Psoas muscle (tissue), 8 donors: Measurements from ENCODE around the gene FEV. TPM values are rescaled to one million over a fixed set of nuclear protein-coding genes. Genes with fewer than 3 reads are reported as not detected.

ENCODE experiments used
- ATAC-seq, 4 donors: fragments of 200-7000 bp; cut with Tn5 transposase; one replicate each; pipeline ENCODE4 v1.9.1; 2020; ENCODE audit warnings: moderate library complexity in 3 of 4, mild to moderate bottlenecking in 2 of 4
- DNase-seq, 2 donors: peaks; one replicate each; pipeline ENCODE4 v3.0.0-alpha.2; 2020
- H3K27ac ChIP-seq: fragments of 200-600 bp; one replicate; pipeline ENCODE4 v1.8.0; 2022
- H3K27me3 ChIP-seq, 3 donors: fragments of 200-600 bp in 1 of 3; one replicate each; pipeline versions ENCODE4 v1.6.1 to v1.8.0; 2013 to 2022; ENCODE audit warnings: low read length in 2 of 3, mild to moderate bottlenecking in 2 of 3, moderate library complexity in 1 of 3; ENCODE audit not compliant: insufficient read depth in 3 of 3
- H3K36me3 ChIP-seq, 2 donors: fragments of 200-600 bp in 1 of 2; one replicate each; pipeline versions ENCODE4 v1.6.1 to v1.8.0; 2013 to 2022; ENCODE audit warnings: low read depth in 1 of 2, mild to moderate bottlenecking in 1 of 2, moderate library complexity in 1 of 2; ENCODE audit not compliant: insufficient read depth in 1 of 2
- H3K4me1 ChIP-seq: fragments of 200-600 bp; one replicate; pipeline ENCODE4 v1.8.0; 2022
- H3K4me3 ChIP-seq: fragments of 200-600 bp; one replicate; pipeline ENCODE4 v1.8.0; 2022; ENCODE audit warnings: mild to moderate bottlenecking
- H3K9me3 ChIP-seq: fragments of 200-600 bp; one replicate; pipeline ENCODE4 v1.8.0; 2022
- WGBS, 3 donors: extraction: QIAGEN DNeasy Blood & Tissue Kit; methylation state at CpG; one replicate each; pipeline versions ENCODE4 v1.1.6 to v1.1.7; 2013; 5-methylcytosine and 5-hydroxymethylcytosine counted together
- intact Hi-C, 2 donors: fragments of 100-400 bp; cut with DNase I; formaldehyde crosslinking; loops; one replicate each; pipeline versions ENCODE4 v1.11.0 to v1.14.2; 2022
- polyA plus RNA-seq, 3 donors: library from polyadenylated mRNA; stranded (reverse); fragments of 200-250 nt; gene quantifications; one replicate each; pipeline ENCODE4 v1.2.3, GENCODE V29; 2013
- total RNA-seq, 4 donors: library from RNA; stranded (reverse); fragmentation: NEBNext Ultra II Directional in 2 of 4; extraction: Animal tissue kit (Norgen Biotek cat#: 25700) in 2 of 4; gene quantifications; one replicate each; pipeline versions ENCODE4 v1.2.1 to v1.2.4, GENCODE V29; 2021 to 2023
- TF ChIP-seq, protein P1 (sequence below): fragments of 200-600 bp; IDR thresholded peaks from one replicate; pipeline ENCODE4 v1.8.0; 2022; ENCODE audit warnings: antibody characterized with exemption
- donor health status: healthy with polysubstance abuse.
- donor health status: DM: no; HTN: no; CAD: no; lungs with moderate emphysema.
- donor health status: Bipolar disorder and iron deficiency.
- donor health status: healthy.
- donor health status: DM: yes; HTN: yes; CAD: no.
- donor health status: DM: no; HTN: no; CAD: no.
- donor health status: DM: no; HTN: no; CAD: no.
- donor health status: DM: yes; HTN: yes; CAD: no.

The FEV gene
- total and polyA plus RNA-seq, 7 donors, result not detected

DNA sequence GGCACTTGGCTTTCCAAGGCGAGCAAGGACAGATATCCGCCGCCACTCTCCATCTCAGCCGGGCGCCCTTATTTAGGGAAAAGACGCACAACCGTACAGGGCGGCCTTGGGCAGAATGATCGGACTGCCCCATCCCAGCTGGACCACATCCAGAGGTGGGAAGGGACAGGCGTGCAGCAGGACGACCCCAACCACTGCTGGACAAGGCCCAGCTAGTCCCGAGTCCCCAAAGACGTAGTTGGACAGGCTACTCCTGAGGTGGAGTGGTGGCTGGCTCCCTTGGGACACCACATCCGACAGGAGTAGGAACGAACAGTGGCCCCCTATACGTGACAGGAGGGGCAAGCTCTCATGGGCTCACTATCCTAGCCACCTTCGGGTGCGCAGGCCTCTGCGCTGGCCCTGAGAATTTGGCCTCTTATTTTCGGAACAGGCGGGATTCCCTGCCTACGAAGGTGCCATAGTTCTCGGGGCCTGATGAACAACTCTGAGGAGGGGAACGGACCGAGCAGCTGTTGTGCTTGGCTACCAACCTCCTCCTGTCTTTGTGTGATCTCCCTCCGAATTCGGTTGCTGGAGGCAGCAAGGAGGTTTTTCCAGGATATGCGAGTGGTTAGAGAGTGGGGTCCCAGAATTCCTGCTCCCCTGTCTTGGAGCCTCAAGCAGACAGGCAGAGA lies 2.3 kb downstream of the FEV start:
- TF ChIP-seq, protein P1, sequence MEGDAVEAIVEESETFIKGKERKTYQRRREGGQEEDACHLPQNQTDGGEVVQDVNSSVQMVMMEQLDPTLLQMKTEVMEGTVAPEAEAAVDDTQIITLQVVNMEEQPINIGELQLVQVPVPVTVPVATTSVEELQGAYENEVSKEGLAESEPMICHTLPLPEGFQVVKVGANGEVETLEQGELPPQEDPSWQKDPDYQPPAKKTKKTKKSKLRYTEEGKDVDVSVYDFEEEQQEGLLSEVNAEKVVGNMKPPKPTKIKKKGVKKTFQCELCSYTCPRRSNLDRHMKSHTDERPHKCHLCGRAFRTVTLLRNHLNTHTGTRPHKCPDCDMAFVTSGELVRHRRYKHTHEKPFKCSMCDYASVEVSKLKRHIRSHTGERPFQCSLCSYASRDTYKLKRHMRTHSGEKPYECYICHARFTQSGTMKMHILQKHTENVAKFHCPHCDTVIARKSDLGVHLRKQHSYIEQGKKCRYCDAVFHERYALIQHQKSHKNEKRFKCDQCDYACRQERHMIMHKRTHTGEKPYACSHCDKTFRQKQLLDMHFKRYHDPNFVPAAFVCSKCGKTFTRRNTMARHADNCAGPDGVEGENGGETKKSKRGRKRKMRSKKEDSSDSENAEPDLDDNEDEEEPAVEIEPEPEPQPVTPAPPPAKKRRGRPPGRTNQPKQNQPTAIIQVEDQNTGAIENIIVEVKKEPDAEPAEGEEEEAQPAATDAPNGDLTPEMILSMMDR, result no peak
- H3K36me3 ChIP-seq, result no peaks in the 10 kb centered on the region
- H3K27ac ChIP-seq, result no peak overlapping the region
- peaks cover 0 to 98% (median 40%) of the 10 kb centered on the region in 3 donors for H3K27me3 ChIP-seq
- peak in 1 of 2 donors; percentile 46 for DNase-seq
- peaks cover 15% of the 10 kb centered on the region for H3K4me1 ChIP-seq
- intact Hi-C loops, result loop anchor here in 1 of 2 donors (5.0 kb wide), 1 partner anchor 125 kb away; the partner anchor contains the start of gene WNT6
- H3K4me3 ChIP-seq, result peak overlapping the region; percentile 43
- H3K9me3 ChIP-seq, result no peaks in the 10 kb centered on the region
- WGBS, 3 donors, result 6 to 7% (median 6%) methylated on average over 28 of the region's 28 CpGs
- no peak for ATAC-seq

- WGBS, 3 donors, result 0 to 1% (median 1%) methylated on average over 46 to 69 of the region's 69 CpGs
- ATAC-seq (peak; percentile 35 to 65 (median 42)), DNase-seq (peak in 1 of 2 donors; percentile 59)
- Histone ChIP-seq H3K36me3 (no peaks in the 10 kb centered on the region), H3K9me3 (no peaks in the 10 kb centered on the region), H3K27me3 (peaks cover 0 to 98% (median 40%) of the 10 kb centered on the region in 3 donors), H3K4me1 (peaks cover 15% of the 10 kb centered on the region), H3K27ac (no peak overlapping the region), H3K4me3 (peak overlapping the region; percentile 43)
- intact Hi-C loops, result loop anchor here in 1 of 2 donors (5.0 kb wide), 1 partner anchor 125 kb away; the partner anchor contains the start of gene WNT6
- TF ChIP-seq, protein P1, result no peak
Measured at GRCh38 chr2:218981881-218982585, 3.0 kb downstream of the FEV start.

DNA sequence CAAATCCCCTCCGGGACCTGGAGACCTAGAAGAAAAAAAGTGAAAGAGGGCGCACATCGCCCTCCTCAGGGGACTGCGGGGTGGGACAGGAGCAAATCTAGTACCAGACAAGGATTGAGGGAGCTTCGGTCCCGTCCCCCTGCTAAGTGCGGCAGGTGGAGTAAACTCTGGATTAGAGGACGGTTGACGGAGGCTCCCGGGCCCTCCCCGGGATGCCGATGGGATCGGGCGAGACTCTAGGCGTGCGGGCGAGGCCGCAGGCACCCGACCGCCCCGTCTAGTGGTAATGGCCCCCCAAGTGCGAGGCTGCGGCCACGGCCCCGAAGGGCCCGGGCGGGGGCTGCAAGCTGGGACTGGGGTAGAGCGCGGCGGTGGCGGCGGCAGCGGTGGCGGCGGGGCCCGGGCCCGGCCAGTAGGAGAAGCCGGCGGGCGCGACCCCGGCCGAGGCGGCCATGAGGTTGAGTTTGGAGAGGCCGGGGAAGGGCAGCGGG lies 3.5 kb downstream of the FEV start:
- DNase-seq, result peak in 1 of 2 donors; percentile 46
- Histone ChIP-seq H3K4me3 (peak overlapping the region; percentile 43), H3K27me3 (peaks cover 2 to 98% (median 35%) of the 10 kb centered on the region in 3 donors), H3K36me3 (no peaks in the 10 kb centered on the region), H3K4me1 (peaks cover 15% of the 10 kb centered on the region), H3K9me3 (no peaks in the 10 kb centered on the region), H3K27ac (no peak overlapping the region)
- TF ChIP-seq, protein P1, result no peak
- no peak for ATAC-seq
- intact Hi-C loops, result loop anchor here in 1 of 2 donors (5.0 kb wide), 1 partner anchor 124 kb away; the partner anchor contains the start of gene WNT6
- WGBS, 3 donors, result 2% methylated on average over 22 to 46 of the region's 46 CpGs

DNA sequence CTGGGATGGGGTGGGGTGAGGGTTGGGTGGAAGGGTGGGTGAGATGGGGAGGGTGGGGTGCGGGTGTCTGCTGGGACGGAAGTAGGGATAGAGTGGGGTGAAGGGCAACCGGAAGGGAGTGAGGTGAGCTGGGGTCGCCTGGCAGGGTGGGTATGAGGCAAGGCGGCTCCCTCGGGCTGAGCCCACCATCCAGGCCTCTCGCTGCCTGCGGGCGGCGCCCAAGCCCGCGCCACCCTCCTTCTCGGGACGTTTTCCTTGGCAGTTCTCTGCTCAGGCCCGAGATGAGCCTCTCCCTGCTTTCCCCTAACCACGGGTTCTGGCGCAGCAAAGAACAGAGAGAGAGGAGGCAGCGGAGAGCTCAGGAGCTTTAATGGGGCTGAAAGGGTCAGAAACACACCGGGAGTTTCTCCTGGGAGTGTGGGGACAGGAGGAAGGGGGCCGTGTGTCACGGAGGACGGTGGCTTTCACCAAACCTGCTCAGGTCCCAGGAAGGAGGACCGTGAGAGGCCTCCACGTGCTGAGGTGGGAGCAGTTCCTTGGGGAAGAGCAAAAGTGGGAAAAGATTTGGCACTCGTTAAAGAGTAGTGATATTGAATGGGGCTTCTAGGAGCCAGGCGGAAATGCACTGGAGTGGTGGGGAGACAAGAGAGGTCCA lies 4.1 kb downstream of the FEV start:
- Histone ChIP-seq H3K4me1 (peaks cover 15% of the 10 kb centered on the region), H3K27me3 (peaks cover 2 to 98% (median 34%) of the 10 kb centered on the region in 3 donors), H3K27ac (no peak overlapping the region), H3K9me3 (no peaks in the 10 kb centered on the region), H3K4me3 (peak overlapping the region; percentile 43), H3K36me3 (no peaks in the 10 kb centered on the region)
- ATAC-seq (no peak), DNase-seq (peak in 1 of 2 donors; percentile 42)
- WGBS, 3 donors, result 7 to 14% (median 7%) methylated on average over 23 to 26 of the region's 26 CpGs
- TF ChIP-seq, protein P1, result no peak
- intact Hi-C loops, result loop anchor here in 1 of 2 donors (5.0 kb wide), 1 partner anchor 124 kb away; the partner anchor contains the start of gene WNT6
